T-helper 17 cell (primary cell): ENCODE results near the gene TDRD15. TPM values are rescaled to one million over a fixed set of nuclear protein-coding genes. Genes with fewer than 3 reads are reported as not detected.
"Not testable (repeated sequence)": the region's sequence is repeated elsewhere in the genome, so short reads cannot be mapped to it uniquely, and the experiment has no call there.

ENCODE experiments used
- ATAC-seq: fragments of 150-1000 bp; cut with Tn5 transposase; 2 replicates; pipeline ENCODE4 v1.10.0; 2021; ENCODE audit warnings: mild to moderate bottlenecking, moderate library complexity
- DNase-seq, 3 donors: peaks; one replicate each; pipeline versions ENCODE4 v3.0.0 to v3.0.0-alpha.2; 2020 to 2021
- H3K9me3 ChIP-seq: one replicate; pipeline ENCODE4 v1.7.0; 2013; ENCODE audit warnings: low read length, mild to moderate bottlenecking; ENCODE audit not compliant: control insufficient read depth, poor library complexity, severe bottlenecking
- H3K27ac Mint-ChIP-seq: one replicate; pipeline ENCODE4 v1.8.0; 2022; ENCODE audit warnings: mild to moderate bottlenecking, moderate library complexity, mixed read lengths
- H3K27me3 Mint-ChIP-seq: one replicate; pipeline ENCODE4 v1.8.0; 2022; ENCODE audit warnings: mixed read lengths
- H3K36me3 Mint-ChIP-seq: one replicate; pipeline ENCODE4 v1.8.0; 2022; ENCODE audit warnings: low read depth, mixed read lengths
- H3K4me1 Mint-ChIP-seq: one replicate; pipeline ENCODE4 v1.8.0; 2022; ENCODE audit warnings: mild to moderate bottlenecking, mixed read lengths
- H3K4me3 Mint-ChIP-seq: one replicate; pipeline ENCODE4 v1.8.0; 2022; ENCODE audit warnings: mild to moderate bottlenecking, moderate library complexity, mixed read lengths
- total RNA-seq, 4 donors: library from RNA in 2 of 4; stranded (reverse) in 2 of 4; gene quantifications; one replicate each; pipeline ENCODE4 v1.2.3 and lab custom pipeline; 2022 to 2026

The TDRD15 gene
- total RNA-seq, 2 donors from 2014 or later = 0.13 TPM; not detected in 1

DNA sequence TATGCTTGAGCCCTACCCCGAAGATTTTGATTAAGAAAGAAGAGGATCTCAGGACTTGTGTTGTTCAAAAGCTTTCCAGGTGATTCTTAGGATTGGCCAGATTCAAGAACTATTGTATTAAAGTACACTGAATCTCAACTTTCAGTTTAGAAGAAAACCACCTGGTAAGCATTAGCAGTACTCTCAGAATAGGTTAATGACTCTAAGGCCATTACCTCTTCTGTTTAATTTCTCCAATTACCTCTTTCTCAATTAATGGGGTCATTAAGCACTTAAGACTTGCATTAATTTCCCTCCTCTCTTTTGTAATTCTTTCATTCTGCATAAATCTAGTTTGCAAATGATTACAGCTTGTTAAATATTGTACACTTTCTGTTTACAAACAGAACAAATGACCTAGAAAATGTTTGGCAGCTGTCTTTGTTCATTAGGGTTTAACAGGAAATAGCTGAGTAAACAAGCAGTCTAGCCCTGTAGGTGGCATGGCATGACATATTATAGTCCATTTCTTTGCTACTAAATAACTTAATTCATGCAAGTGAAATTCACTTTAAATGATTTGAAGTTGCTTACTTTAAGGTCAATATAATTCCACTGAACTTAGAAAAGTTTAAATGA is 20.4 kb upstream of the TDRD15 start:
- H3K36me3 Mint-ChIP-seq = no peaks in the 10 kb centered on the region
- peaks cover 17% of the 10 kb centered on the region for H3K27me3 Mint-ChIP-seq
- H3K27ac Mint-ChIP-seq = no peak overlapping the region
- H3K4me1 Mint-ChIP-seq = no peaks in the 10 kb centered on the region
- DNase-seq (no peak), ATAC-seq (no peak)
- no peaks in the 10 kb centered on the region for H3K9me3 ChIP-seq
- no peak overlapping the region for H3K4me3 Mint-ChIP-seq

DNA sequence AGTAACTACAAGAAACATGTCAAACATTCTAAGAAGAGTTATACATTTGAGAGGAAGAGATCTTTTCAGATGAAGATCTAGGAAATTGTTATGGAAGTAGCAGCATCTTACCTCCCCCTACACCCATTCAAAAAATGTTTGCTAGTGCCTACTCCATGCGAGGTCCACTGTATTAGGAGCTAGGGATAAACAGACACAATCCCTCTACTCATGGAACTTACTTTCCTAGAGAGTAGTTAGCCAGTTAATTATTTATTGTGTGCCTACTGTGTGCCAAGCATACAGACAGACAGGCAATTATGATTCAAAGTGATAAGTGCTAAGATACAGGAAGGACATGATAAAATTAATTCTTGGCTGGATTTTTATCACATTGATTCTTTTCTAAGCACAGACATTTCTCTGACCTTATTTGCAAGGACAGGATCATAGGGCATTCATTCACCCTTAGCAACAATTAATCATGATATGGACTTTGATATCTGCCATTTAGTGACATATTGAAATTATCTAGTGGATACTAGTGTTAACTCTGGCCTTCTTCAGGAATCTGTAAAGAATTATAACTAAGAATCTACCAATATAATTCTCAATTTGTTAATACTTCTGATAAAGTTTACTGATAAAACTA is 19.6 kb upstream of the TDRD15 start:
- DNase-seq = no peak
- H3K36me3 Mint-ChIP-seq = no peaks in the 10 kb centered on the region
- no peak overlapping the region for H3K27ac Mint-ChIP-seq
- H3K9me3 ChIP-seq = no peaks in the 10 kb centered on the region
- H3K4me1 Mint-ChIP-seq = no peaks in the 10 kb centered on the region
- no peak for ATAC-seq
- peaks cover 17% of the 10 kb centered on the region for H3K27me3 Mint-ChIP-seq
- no peak overlapping the region for H3K4me3 Mint-ChIP-seq

DNA sequence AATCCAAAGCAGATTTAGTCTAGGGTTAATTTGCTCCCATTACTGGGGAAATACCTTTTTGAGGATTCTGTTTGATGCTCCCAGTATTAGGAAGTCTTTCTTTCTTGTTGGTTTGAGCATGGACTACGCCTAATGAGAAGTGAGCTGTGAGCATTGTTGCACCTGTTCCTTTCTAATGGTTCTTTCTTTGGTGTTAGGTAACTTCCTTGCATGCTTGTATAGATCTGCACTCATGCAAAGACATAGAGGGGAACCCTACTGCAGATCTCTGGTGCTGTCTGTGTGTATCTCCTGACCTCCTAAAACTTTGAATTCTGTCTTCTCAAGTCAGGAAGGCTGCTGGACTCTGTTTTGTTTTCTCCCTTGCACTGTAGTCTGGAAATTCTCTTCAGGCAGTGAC is 12.8 kb upstream of the TDRD15 start:
- no peak overlapping the region for H3K4me3 Mint-ChIP-seq
- H3K9me3 ChIP-seq = no peaks in the 10 kb centered on the region
- H3K4me1 Mint-ChIP-seq = no peaks in the 10 kb centered on the region
- ATAC-seq (no peak), DNase-seq (no peak)
- peaks cover 37% of the 10 kb centered on the region for H3K27me3 Mint-ChIP-seq
- H3K27ac Mint-ChIP-seq = no peak overlapping the region
- no peaks in the 10 kb centered on the region for H3K36me3 Mint-ChIP-seq

DNA sequence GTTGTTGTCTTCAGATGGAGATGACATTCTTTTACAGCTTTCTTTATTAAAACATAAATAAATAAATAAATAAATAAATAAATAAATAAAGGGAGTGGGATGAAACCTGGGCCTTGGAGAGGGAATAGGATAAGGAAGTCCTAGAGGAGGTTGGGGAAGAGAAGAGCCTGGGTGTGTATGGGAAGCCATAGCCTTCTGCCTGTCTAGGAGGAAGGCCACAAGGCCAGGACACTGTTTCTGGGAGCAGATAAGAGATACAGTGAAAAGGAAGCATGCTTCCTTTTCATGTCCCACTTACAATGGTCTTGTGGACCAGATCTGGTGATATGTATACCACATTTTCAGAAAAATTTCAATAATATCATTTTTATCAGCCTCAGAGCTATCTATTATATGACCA is 6.1 kb upstream of the TDRD15 start:
- H3K4me3 Mint-ChIP-seq = no peak overlapping the region
- peaks cover 31% of the 10 kb centered on the region for H3K27me3 Mint-ChIP-seq

DNA sequence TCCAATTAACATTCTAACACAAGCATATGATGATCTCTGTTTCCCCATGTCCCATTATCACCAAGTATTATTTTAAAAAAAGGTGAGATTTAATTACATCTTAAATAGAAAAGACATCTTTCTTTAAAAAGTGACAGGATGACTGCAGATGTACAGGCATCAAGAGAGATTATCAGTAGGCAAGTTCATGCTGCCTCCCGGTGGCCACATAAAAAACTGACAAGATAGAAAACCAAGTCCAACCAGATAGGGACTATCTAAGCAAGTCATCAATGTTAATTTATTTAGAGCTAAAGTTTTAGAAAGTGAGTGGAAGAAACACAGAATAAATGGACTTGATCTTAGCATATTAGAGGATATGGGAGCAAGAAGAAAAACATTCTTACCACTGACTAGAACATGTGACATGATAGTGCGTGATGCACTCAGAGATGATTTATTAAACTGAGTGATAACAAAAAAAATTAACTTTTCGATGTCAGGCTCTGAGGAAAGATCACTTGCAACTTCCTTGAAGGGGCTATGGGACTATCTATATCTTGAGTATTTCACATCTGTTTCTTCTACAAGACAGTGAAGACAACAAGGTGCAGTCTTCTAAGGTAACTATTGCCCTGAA is 5.4 kb upstream of the TDRD15 start:
- no peaks in the 10 kb centered on the region for H3K4me1 Mint-ChIP-seq
- H3K36me3 Mint-ChIP-seq = no peaks in the 10 kb centered on the region
- H3K27ac Mint-ChIP-seq = no peak overlapping the region
- no peak overlapping the region for H3K4me3 Mint-ChIP-seq
- no peaks in the 10 kb centered on the region for H3K9me3 ChIP-seq
- ATAC-seq = no peak
- no peak for DNase-seq
- peaks cover 28% of the 10 kb centered on the region for H3K27me3 Mint-ChIP-seq

More for the DNA sequence above, 6.1 kb upstream of the TDRD15 start:
- DNase-seq (no peak), ATAC-seq (no peak)
- Mint-ChIP-seq H3K36me3 (no peaks in the 10 kb centered on the region), H3K27ac (no peak overlapping the region), H3K4me1 (no peaks in the 10 kb centered on the region)
- H3K9me3 ChIP-seq = no peaks in the 10 kb centered on the region

DNA sequence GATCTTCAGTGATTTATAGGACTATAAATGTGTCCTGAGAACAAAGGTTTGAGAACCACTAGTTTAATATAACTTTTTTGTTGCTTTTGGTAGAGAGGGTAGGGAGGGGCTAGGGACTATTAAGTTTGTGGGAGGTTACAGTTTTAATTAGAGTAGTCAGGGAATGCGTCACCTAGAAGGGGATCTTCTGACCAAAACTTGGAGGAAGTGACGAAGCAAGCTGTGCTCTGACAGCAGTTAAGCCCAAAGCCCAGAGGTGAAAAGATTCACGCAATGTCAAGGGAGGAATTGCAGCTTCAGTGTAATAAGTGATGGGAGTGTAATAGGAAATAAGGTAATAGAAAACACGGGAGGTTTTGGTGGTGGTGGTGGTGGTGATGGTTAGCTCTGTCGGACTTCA is 8.1 kb downstream of the TDRD15 start:
- no peak for ATAC-seq
- no peak overlapping the region for H3K4me3 Mint-ChIP-seq
- H3K4me1 Mint-ChIP-seq = no peaks in the 10 kb centered on the region
- no peaks in the 10 kb centered on the region for H3K9me3 ChIP-seq
- no peak for DNase-seq
- no peaks in the 10 kb centered on the region for H3K36me3 Mint-ChIP-seq
- no peak overlapping the region for H3K27ac Mint-ChIP-seq
- H3K27me3 Mint-ChIP-seq = peaks cover 20% of the 10 kb centered on the region

DNA sequence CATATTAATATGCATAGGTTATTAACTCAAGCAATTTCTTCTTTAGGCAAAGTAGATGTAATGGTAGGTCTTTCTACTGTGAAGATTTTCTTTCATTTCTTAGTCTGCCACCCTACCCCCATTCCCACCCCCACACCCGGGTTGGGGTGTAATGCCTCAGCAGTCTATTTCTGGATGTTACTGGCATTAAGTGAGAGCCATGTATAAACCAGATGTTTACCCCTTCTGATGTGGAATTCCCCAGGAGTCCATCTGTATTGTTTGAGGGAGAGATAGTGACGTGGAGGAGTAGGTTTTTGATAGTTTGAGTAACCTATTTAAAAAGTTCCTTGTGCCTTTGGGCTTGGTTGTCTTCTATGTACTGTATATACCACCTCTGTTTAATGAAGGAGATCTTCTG is 11.8 kb downstream of the TDRD15 start:
- Mint-ChIP-seq H3K4me1 (no peaks in the 10 kb centered on the region), H3K27me3 (peaks cover 18% of the 10 kb centered on the region)
- ATAC-seq = no peak

DNA sequence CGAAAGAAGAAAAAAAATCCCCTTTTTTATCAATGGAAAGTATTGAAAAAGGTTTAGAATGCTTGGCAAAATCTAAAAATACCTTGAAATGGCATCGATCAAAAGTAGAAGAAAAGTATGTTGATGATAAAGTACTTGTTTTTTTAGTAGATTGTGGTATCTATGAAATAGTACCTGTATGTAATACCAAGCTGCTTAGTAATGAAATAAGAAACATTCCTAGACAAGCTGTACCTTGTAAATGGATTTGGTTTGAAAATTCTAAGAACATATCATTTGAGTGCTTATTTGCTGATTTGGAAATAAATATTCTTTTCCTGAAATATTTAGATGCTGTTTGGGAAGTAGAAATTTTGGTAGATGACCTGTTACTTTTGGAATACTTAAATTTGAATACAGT is 18.4 kb downstream of the TDRD15 start:
- Mint-ChIP-seq H3K4me3 (no peak overlapping the region), H3K36me3 (no peaks in the 10 kb centered on the region)

More for the DNA sequence above, 11.8 kb downstream of the TDRD15 start:
- H3K4me3 Mint-ChIP-seq = no peak overlapping the region
- H3K9me3 ChIP-seq = no peaks in the 10 kb centered on the region
- no peaks in the 10 kb centered on the region for H3K36me3 Mint-ChIP-seq
- DNase-seq = no peak
- no peak overlapping the region for H3K27ac Mint-ChIP-seq

DNA sequence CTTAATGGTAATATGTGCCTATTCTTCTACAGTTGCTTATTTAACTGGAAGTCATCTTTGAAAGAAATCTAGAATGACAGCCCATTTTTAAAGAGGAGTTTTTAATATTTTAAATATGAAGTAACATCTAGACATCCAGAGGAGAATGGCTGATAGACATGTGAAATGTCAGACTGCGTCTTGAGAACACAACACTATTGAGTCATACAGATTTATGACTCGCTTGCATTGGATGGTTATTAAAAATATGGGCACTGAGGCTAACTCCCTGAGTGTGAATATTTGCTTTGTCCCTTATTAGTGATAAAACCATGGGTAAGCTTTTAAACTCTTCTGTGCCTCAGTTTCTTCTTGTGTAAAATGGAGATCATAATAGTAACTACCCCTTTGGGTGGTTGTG is 22.9 kb downstream of the TDRD15 start:
- Mint-ChIP-seq H3K4me3 (no peak overlapping the region), H3K36me3 (peaks cover 2% of the 10 kb centered on the region), H3K27me3 (peaks cover 7% of the 10 kb centered on the region), H3K4me1 (no peaks in the 10 kb centered on the region), H3K27ac (no peak overlapping the region)
- no peak for ATAC-seq
- no peaks in the 10 kb centered on the region for H3K9me3 ChIP-seq
- DNase-seq = no peak

More for the DNA sequence above, 18.4 kb downstream of the TDRD15 start:
- no peaks in the 10 kb centered on the region for H3K4me1 Mint-ChIP-seq
- DNase-seq (no peak), ATAC-seq (no peak)
- no peak overlapping the region for H3K27ac Mint-ChIP-seq
- H3K27me3 Mint-ChIP-seq = no peaks in the 10 kb centered on the region
- H3K9me3 ChIP-seq = no peaks in the 10 kb centered on the region

DNA sequence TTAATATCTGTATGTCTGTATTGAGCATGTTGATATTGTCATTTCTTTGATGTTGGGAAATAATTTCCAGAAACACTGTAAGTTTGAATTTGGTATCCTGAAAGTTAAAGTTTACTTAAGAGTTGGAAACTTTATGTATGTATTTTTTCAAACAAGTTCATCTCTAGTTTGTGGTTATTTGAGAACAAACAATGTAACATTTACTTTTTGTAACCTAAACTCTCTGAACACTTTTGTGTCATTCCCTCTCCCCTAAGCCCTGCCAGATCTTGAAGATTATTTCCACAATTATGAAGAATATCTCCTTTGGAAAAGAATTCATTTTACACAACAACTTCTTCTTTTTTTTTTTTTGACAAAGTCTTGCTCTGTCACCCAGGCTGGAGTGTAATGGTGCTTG is 24.9 kb downstream of the TDRD15 start:
- no peak for DNase-seq
- H3K4me1 Mint-ChIP-seq = no peaks in the 10 kb centered on the region
- no peak for ATAC-seq
- H3K27me3 Mint-ChIP-seq = peaks cover 7% of the 10 kb centered on the region
- H3K27ac Mint-ChIP-seq = no peak overlapping the region
- no peaks in the 10 kb centered on the region for H3K9me3 ChIP-seq
- H3K4me3 Mint-ChIP-seq = no peak overlapping the region
- peaks cover 2% of the 10 kb centered on the region for H3K36me3 Mint-ChIP-seq

DNA sequence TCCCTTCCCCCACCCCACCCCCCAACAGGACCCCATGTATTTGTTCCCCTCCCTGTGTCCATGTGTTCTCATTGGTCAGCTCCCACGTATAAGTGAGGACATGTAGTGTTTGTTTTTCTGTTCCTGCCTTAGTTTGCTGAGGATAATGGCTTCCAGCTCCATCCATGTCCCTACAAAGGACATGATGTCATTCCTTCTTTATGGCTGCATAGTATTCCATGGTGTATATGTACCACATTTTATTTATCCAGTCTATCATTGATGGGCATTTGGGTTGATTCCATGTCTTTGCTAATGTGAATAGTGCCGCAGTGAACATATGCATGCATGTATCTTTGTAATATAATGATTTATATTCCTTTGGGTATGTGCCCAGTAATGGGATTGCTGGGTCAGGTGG is 27.5 kb downstream of the TDRD15 start:
- not testable (repeated sequence) for H3K4me1 Mint-ChIP-seq, DNase-seq, H3K4me3 Mint-ChIP-seq, H3K27me3 Mint-ChIP-seq, H3K36me3 Mint-ChIP-seq, H3K9me3 ChIP-seq, H3K27ac Mint-ChIP-seq, ATAC-seq

DNA sequence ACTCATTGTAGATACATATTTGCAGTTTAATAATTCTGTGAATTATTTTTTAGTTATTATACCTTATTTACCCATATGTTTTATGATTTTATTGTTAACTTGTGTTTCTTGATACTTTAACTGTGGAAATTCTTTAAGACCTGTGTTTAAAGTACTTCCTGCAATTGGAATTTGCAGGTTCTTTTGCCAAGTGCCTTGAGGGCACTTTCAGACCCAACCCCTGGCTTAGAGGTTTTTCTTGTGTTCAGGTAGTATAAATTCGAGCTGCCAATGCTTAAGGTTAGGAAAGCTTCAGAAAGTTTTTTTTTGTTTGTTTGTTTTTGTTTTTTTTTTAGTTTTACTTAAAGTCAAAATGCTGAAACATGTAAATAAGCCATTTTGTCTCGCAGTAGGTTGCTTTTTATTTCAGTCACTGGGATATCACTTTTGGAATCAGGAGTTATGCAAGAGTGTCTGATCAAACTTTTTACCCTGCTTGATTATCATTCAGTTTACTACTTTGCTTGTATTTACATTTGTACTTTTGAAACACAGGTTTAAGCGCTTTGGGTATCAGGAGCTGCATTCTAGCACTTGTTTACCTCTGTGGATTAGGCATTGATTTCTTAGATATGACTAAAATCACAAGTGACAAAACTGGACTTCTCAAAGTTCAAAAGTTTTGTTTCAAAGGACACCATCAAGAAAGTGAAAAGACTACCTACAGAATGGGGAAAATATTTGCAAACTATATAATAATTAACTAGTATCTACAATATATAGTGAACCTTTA is 31.8 kb downstream of the TDRD15 start:
- H3K4me3 Mint-ChIP-seq = no peak overlapping the region
- H3K9me3 ChIP-seq = no peaks in the 10 kb centered on the region
- no peak overlapping the region for H3K27ac Mint-ChIP-seq
- no peak for DNase-seq
- ATAC-seq = no peak
- no peaks in the 10 kb centered on the region for H3K4me1 Mint-ChIP-seq
- no peaks in the 10 kb centered on the region for H3K27me3 Mint-ChIP-seq
- no peaks in the 10 kb centered on the region for H3K36me3 Mint-ChIP-seq

DNA sequence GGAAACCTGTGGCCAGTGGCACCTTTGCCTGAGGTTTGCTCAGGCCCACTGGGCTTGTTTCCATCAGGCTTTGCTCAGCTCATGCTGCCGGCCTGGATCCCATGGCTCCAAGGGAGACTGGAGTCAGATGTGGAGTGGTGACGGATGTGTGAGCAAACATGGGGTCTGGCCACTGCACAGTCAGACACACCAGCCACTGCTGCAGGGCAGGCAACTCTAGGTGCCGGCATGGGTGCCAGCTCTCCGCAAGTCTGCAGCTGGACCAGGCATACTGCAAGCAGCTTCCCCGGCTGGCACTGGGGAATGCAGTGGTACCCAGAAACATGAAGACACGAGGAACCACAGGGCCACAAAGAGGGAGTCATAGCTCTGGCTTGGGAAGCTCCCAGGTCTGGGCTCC is 37.4 kb downstream of the TDRD15 start:
- no peaks in the 10 kb centered on the region for H3K27me3 Mint-ChIP-seq
- no peak overlapping the region for H3K4me3 Mint-ChIP-seq
- H3K36me3 Mint-ChIP-seq = no peaks in the 10 kb centered on the region
- H3K27ac Mint-ChIP-seq = no peak overlapping the region
- no peaks in the 10 kb centered on the region for H3K9me3 ChIP-seq
- H3K4me1 Mint-ChIP-seq = no peaks in the 10 kb centered on the region
- ATAC-seq (no peak), DNase-seq (no peak)
